Aorta (tissue), 5 donors: Measurements from ENCODE around the gene IGSF22. TPM values are rescaled to one million over a fixed set of nuclear protein-coding genes. Genes with fewer than 3 reads are reported as not detected.

ENCODE experiments used
- ATAC-seq: fragments of 200-7000 bp; cut with Tn5 transposase; one replicate; pipeline ENCODE4 v1.9.1; 2022; ENCODE audit warnings: moderate library complexity; ENCODE audit not compliant: low FRiP score
- DNase-seq, 2 donors: peaks; one replicate each; pipeline ENCODE4 v3.0.0-alpha.2; 2020
- H3K27ac ChIP-seq, 2 donors: one replicate each; pipeline ENCODE4 v1.5.1; 2013; ENCODE audit warnings: low read length in 2 of 2, mild to moderate bottlenecking in 2 of 2, moderate library complexity in 2 of 2, control low read depth in 1 of 2, inconsistent platforms in 1 of 2, low read depth in 1 of 2
- H3K27me3 ChIP-seq, 2 donors: one replicate each; pipeline ENCODE4 v1.6.1; 2013; ENCODE audit warnings: control low read depth in 1 of 2, low read length in 1 of 2, mild to moderate bottlenecking in 1 of 2, moderate library complexity in 1 of 2; ENCODE audit not compliant: insufficient read depth in 2 of 2, control insufficient read depth in 1 of 2
- H3K36me3 ChIP-seq, 2 donors: one replicate each; pipeline ENCODE4 v1.6.1; 2013; ENCODE audit warnings: control low read depth in 1 of 2, low read length in 1 of 2, mild to moderate bottlenecking in 1 of 2; ENCODE audit not compliant: insufficient read depth in 2 of 2, control insufficient read depth in 1 of 2
- H3K4me1 ChIP-seq, 2 donors: one replicate each; pipeline ENCODE4 v1.6.1; 2013; ENCODE audit warnings: low read length in 2 of 2, control low read depth in 1 of 2, mild to moderate bottlenecking in 1 of 2, moderate library complexity in 1 of 2; ENCODE audit not compliant: insufficient read depth in 2 of 2, control insufficient read depth in 1 of 2
- H3K4me3 ChIP-seq, 2 donors: one replicate each; pipeline ENCODE4 v1.5.1; 2013; ENCODE audit warnings: low read length in 2 of 2, control low read depth in 1 of 2, mild to moderate bottlenecking in 1 of 2
- H3K9me3 ChIP-seq: one replicate; pipeline ENCODE4 v1.6.1; 2013; ENCODE audit warnings: mild to moderate bottlenecking, low read length; ENCODE audit not compliant: control insufficient read depth
- WGBS, 2 donors: extraction: QIAGEN DNeasy Blood & Tissue Kit; methylation state at CpG; one replicate each; pipeline ENCODE4 v1.1.7; 2013; 5-methylcytosine and 5-hydroxymethylcytosine counted together
- intact Hi-C, 2 donors: fragments of 100-400 bp; cut with DNase I; formaldehyde crosslinking; loops; one replicate each; pipeline versions ENCODE4 v1.14.2 to v1.15.0; 2022
- polyA plus RNA-seq, 2 donors: library from polyadenylated mRNA; stranded (reverse); fragments of 200-250 nt; gene quantifications; one replicate each; pipeline ENCODE4 v1.2.3, GENCODE V29; 2013
- total RNA-seq, 2 donors: library from RNA; stranded (reverse); fragmentation: NEBNext Ultra II Directional; extraction: Animal tissue kit (Norgen Biotek cat#: 25700); gene quantifications; one replicate each; pipeline ENCODE4 v1.2.1, GENCODE V29; 2021
- donor health status: healthy with polysubstance abuse.
- donor health status: Bipolar disorder and iron deficiency.
- donor health status: DM: no; HTN: no; CAD: no.
- donor health status: DM: no; HTN: no; CAD: no.
- donor health status: DM: yes; HTN: yes; CAD: no.

Gene IGSF22
- total and polyA plus RNA-seq, 4 donors = 0.30 to 0.58 TPM; not detected in 2

GRCh38 chr11:18727479-18728236, 1.7 kb upstream of the IGSF22 start:
- Histone ChIP-seq H3K9me3 (no peaks in the 10 kb centered on the region), H3K4me1 (no peaks in the 10 kb centered on the region), H3K36me3 (no peaks in the 10 kb centered on the region), H3K4me3 (no peak overlapping the region), H3K27ac (no peak overlapping the region), H3K27me3 (no peaks in the 10 kb centered on the region)
- 50 to 52% methylated on average over 10 of the region's 10 CpGs for WGBS, 2 donors
- ATAC-seq = no peak
- intact Hi-C loops = no loop called here
- DNase-seq = no peak

DNA sequence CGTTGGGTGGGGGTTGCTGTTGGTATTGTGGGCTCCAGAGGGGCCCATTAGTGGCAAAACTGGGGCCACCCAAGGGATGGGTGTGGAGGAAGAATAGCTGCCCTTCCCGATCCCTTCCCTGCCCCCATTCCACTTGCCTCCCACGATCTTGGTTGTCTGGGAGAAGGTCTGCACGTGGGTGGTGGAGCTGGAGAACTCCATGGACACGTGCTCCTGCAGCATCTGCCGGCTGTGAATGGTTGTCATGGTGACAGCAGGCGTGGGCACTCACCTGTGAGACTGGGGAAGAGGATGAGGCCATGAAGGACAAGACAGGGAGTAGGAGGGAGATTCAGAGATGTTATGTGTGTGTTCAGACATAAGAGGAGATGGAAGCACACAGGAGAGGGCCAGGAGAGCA, 2.0 kb downstream of the IGSF22 start:
- 61 to 69% methylated on average over 7 of the region's 7 CpGs for WGBS, 2 donors
- Histone ChIP-seq H3K36me3 (no peaks in the 10 kb centered on the region), H3K4me1 (no peaks in the 10 kb centered on the region), H3K27me3 (no peaks in the 10 kb centered on the region), H3K27ac (no peak overlapping the region), H3K4me3 (no peak overlapping the region), H3K9me3 (no peaks in the 10 kb centered on the region)
- intact Hi-C loops = no loop called here
- DNase-seq (no peak), ATAC-seq (no peak)

GRCh38 chr11:18722293-18722637, 3.7 kb downstream of the IGSF22 start:
- WGBS, 2 donors = 90 to 100% methylated on average over 1 of the region's 1 CpG
- DNase-seq (no peak), ATAC-seq (no peak)
- intact Hi-C loops = no loop called here
- Histone ChIP-seq H3K4me3 (no peak overlapping the region), H3K36me3 (no peaks in the 10 kb centered on the region), H3K27ac (no peak overlapping the region), H3K27me3 (no peaks in the 10 kb centered on the region), H3K4me1 (no peaks in the 10 kb centered on the region), H3K9me3 (no peaks in the 10 kb centered on the region)

DNA sequence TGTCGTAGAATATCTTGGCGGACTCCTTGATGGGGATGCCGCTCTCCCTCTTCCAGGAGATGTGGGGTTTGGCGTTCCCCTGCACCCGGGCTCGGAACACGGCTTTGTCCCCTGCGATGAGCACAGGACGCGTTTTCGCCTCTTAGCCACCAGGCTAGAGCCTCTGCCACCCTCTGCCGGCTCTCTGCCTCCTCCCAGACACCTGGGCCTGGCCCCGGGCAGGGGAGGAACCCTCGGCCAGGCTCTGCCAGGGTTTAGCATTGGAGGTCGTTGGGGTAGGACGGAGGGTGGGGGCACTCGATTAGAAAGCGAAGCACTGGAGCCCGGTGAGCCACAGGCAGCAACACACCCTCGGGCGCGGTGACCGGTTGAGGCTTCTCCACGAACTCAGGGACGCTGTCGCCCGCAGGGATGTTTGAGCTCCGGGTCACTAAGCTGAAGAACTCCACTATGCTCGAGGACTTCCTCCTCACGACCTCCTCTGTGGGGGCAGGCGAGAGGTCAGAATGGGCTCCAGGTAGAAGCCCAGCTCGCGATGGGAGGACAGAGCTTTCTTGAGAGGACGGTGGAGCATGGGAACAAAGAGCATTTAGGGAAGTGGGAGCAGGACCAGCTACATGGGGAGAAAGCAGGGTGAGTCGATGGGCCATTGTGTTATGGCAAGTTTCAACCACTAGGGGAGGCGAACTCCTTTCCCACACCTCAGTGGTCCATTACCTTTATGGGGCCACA, 4.3 kb downstream of the IGSF22 start:
- Histone ChIP-seq H3K36me3 (no peaks in the 10 kb centered on the region), H3K27ac (peak overlapping the region in 1 of 2 donors; percentile 38), H3K9me3 (no peaks in the 10 kb centered on the region), H3K27me3 (no peaks in the 10 kb centered on the region), H3K4me1 (no peaks in the 10 kb centered on the region), H3K4me3 (peak overlapping the region; percentile 22 to 71)
- intact Hi-C loops = no loop called here
- DNase-seq (no peak), ATAC-seq (peak; percentile 73)
- WGBS, 2 donors = 3 to 4% methylated on average over 35 to 36 of the region's 36 CpGs

DNA sequence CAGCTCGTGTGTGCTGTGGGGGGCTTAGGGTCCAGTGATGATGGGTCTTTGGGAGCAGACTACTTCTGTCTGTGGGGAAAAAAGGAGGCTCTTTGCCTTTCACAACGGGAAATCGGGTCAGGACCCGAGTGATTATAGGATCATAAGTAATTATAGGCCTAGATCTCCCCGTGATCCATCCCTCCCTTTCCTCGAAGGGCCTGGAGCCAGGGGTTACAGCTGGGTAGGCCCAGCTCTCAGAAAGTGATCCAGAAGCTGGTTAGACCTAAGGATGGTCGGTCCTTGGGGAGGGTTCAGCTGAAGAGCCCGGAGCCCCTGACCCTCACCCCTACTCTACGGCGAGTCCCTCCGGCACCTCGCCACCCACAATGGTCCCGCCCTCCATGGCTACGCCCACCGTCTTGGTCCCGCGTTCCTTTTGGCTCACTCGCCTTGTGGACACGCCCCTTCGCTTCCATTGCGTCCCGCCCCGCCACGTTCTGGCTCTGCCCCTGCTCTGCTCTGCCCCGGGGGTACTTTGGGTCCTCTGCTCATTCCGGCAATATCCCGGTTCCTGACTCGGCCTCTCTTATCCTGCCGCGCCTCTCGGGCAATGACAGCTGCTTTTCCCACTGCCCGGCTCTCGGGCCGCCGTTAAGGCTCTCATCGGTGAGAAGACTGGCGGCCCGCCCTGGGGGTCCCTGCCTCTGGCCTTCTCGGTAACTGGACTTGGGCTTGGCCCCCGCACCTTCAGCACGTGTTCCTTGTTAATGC, 5.0 kb downstream of the IGSF22 start:
- peak overlapping the region in 1 of 2 donors; percentile 53 for H3K27ac ChIP-seq
- H3K27me3 ChIP-seq = no peaks in the 10 kb centered on the region
- intact Hi-C loops = no loop called here
- DNase-seq (peak; percentile 90 to 96), ATAC-seq (peak; percentile 95)
- no peaks in the 10 kb centered on the region for H3K36me3 ChIP-seq
- peak overlapping the region; percentile 22 to 71 for H3K4me3 ChIP-seq
- H3K9me3 ChIP-seq = no peaks in the 10 kb centered on the region
- WGBS, 2 donors = 1 to 3% methylated on average over 40 to 41 of the region's 41 CpGs
- H3K4me1 ChIP-seq = no peaks in the 10 kb centered on the region

DNA sequence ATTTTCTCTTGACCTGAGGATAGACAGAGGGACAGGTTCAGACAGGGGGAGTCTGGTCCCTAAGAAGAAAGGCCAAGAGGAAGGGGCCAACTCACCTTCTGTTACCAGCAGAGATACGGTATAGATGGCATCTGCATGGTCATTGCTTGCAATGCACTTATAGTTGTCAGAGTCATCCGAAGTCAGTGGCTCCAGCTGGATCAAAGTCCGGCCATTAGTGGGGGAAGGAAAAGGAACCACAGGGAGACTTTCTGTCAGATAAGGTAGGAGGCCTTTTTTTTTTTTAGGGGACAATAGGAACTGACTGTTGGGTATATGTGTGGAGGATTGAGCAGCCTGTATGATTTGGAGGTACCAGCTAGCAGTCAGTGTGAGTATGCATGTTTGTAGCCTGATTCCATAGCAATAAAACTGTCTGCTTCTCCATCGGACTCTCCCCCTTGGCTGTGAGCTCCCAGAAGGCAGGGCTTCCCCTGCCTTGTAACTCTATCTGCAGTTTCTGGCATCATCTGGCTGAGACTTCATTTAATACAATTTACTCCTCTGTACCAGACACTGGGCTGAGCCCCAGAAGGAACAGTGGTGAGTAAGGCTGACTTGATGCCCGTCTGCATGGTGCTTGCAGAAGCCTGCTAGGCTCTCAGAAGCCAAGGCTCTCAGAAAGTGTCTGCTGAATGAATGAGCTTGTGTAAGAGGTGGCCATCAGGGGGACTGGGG, 5.7 kb downstream of the IGSF22 start:
- Histone ChIP-seq H3K4me1 (no peaks in the 10 kb centered on the region), H3K27me3 (no peaks in the 10 kb centered on the region), H3K36me3 (no peaks in the 10 kb centered on the region), H3K4me3 (no peak overlapping the region), H3K27ac (peak overlapping the region in 1 of 2 donors; percentile 53), H3K9me3 (no peaks in the 10 kb centered on the region)
- intact Hi-C loops = no loop called here
- 56 to 63% methylated on average over 5 of the region's 5 CpGs for WGBS, 2 donors
- DNase-seq (peak in 1 of 2 donors; percentile 27), ATAC-seq (no peak)

DNA sequence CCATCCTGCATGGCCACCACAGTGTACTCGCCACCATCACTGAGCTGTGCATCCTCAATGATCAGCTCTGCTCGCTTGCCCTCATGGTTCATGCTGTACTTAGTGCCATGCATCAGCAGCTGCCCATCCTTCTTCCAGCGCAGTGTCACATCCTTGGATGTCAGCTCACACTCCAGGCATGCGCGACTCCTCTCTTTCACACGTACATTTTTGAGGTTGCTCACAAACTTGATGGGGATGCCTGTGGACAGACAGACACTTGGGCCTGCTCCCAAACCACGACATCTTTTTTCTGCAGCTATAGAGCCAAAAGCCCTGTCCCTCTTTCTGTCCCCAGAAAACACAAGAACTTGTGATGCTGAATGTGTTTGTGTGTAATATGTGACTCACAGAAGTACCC, 10.5 kb downstream of the IGSF22 start:
- no peaks in the 10 kb centered on the region for H3K27me3 ChIP-seq
- no peak overlapping the region for H3K27ac ChIP-seq
- no peaks in the 10 kb centered on the region for H3K4me1 ChIP-seq
- 79 to 86% methylated on average over 7 of the region's 7 CpGs for WGBS, 2 donors
- H3K4me3 ChIP-seq = no peak overlapping the region
- ATAC-seq (no peak), DNase-seq (no peak)
- intact Hi-C loops = no loop called here
- H3K9me3 ChIP-seq = no peaks in the 10 kb centered on the region
- H3K36me3 ChIP-seq = no peaks in the 10 kb centered on the region

DNA sequence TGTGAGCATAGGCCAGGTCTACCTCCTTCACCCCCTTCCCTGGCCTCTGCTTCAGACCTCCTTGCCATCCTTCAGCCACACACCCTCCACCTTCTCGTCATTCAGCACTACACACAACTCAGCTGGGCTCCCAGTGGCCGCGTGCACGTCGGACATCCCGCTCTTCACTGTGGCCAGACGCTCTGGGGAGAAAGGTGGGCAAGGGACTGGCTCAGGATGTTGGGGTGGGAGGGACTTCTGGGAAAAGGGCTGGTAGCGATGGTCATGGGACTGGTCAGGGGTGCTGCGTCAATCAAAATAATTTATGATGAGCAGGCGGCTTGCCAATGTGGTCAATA, 11.6 kb downstream of the IGSF22 start:
- intact Hi-C loops = no loop called here
- Histone ChIP-seq H3K36me3 (no peaks in the 10 kb centered on the region), H3K27me3 (no peaks in the 10 kb centered on the region), H3K27ac (no peak overlapping the region), H3K4me1 (no peaks in the 10 kb centered on the region), H3K4me3 (no peak overlapping the region), H3K9me3 (no peaks in the 10 kb centered on the region)
- DNase-seq (peak in 1 of 2 donors; percentile 60), ATAC-seq (no peak)
- WGBS, 2 donors = 84% methylated on average over 10 of the region's 10 CpGs
